Vagina (tissue), 2 donors: Measurements from ENCODE around the gene TMEM89. TPM values are rescaled to one million over a fixed set of nuclear protein-coding genes. Genes with fewer than 3 reads are reported as not detected.
A peak's percentile ranks its signal among the peaks of the same experiment; 100 is the strongest.

Source experiments
- DNase-seq, 2 donors: peaks; one replicate each; pipeline ENCODE4 v3.0.0-alpha.2; 2017; ENCODE audit errors: extremely low spot score in 2 of 2
- H3K27ac ChIP-seq: fragments of 200-600 bp; sonication (generic); one replicate; pipeline ENCODE4 v1.5.1; 2019
- H3K27me3 ChIP-seq: fragments of 200-600 bp; sonication (generic); one replicate; pipeline ENCODE4 v1.5.1; 2019
- H3K36me3 ChIP-seq, 2 donors: fragments of 200-600 bp; sonication (generic); one replicate each; pipeline ENCODE4 v1.5.1; 2017 to 2019
- H3K4me1 ChIP-seq: fragments of 200-600 bp; sonication (generic); one replicate; pipeline ENCODE4 v1.5.1; 2019
- H3K4me3 ChIP-seq, 2 donors: fragments of 200-600 bp; sonication (generic); 1 replicate in 1 of 2; 2 replicates in 1 of 2; pipeline ENCODE4 v1.5.1; 2016 to 2019
- H3K9me3 ChIP-seq: fragments of 200-600 bp; sonication (generic); one replicate; pipeline ENCODE4 v1.5.1; 2019
- POLR2A ChIP-seq, 2 donors: fragments of 450-650 bp; IDR thresholded peaks; one replicate each; pipeline ENCODE4 v1.6.1; 2017; ENCODE audit warnings: antibody characterized with exemption in 2 of 2, mild to moderate bottlenecking in 2 of 2, moderate library complexity in 2 of 2
- POLR2AphosphoS5 ChIP-seq, 2 donors: sonication (generic); formaldehyde crosslinking; IDR thresholded peaks; one replicate each; pipeline ENCODE4 v1.9.0; 2017; ENCODE audit warnings: antibody characterized with exemption in 2 of 2, mild to moderate bottlenecking in 2 of 2, low read depth in 1 of 2; ENCODE audit not compliant: insufficient read depth in 1 of 2
- intact Hi-C: fragments of 100-400 bp; cut with DNase I; formaldehyde crosslinking; loops from one replicate; pipeline ENCODE4 v1.15.1; 2023
- total RNA-seq: library from RNA; depleted of rRNA; stranded (reverse); fragments of >200 nt; gene quantifications from one replicate; pipeline ENCODE4 v1.2.3, GENCODE V29; 2016
- TF ChIP-seq, protein P1 (sequence below), 3 experiments: fragments of 450-650 bp in 2 of 3; fragments of 200-600 bp in 1 of 3; sonication (generic) in 1 of 3; IDR thresholded peaks; one replicate each; pipeline ENCODE4 v1.5.1; 2017 to 2019; ENCODE audit warnings: antibody characterized with exemption in 3 of 3, mild to moderate bottlenecking in 2 of 3, moderate library complexity in 2 of 3

The TMEM89 gene
- total RNA-seq, 1 donor from 2014 or later, result not detected

DNA sequence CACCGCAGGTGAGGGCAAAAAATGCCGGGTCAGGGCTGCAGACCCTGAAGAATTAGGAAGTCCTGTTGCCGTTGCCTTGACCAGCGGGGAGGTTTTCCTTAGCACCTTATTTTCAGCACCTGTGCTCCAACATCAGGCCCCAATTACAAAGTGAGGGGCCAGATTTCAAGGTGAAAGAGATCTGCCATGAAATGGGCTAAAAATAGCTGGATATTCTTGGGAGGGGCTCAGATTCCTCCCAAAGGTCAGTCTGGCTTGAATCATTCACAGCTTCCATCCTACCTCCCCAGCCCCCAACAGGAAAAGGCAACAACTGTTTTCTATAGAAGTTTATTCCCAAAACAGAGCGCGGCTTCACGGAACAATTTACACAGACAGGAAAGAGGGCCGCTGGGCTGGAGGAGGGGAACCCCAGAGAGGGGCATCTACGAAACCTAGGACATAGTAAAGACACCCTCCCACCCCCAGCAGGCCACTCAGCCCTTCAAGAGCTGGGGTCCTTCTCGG is 14.6 kb upstream of the TMEM89 start:
- Histone ChIP-seq H3K27me3 (no peaks in the 10 kb centered on the region), H3K4me1 (peaks cover 30% of the 10 kb centered on the region), H3K27ac (peak overlapping the region; percentile 77), H3K36me3 (peaks cover 0 to 13% of the 10 kb centered on the region in 2 donors), H3K9me3 (no peaks in the 10 kb centered on the region), H3K4me3 (peak overlapping the region; percentile 76 to 96)
- TF ChIP-seq POLR2A (IDR thresholded peaks at IDR 0.05) (no peak), POLR2AphosphoS5 (IDR thresholded peaks at IDR 0.05; ENCODE audit: insufficient read depth in 1 of 2, low read depth in 1 of 2) (no peak)
- TF ChIP-seq, protein P1, sequence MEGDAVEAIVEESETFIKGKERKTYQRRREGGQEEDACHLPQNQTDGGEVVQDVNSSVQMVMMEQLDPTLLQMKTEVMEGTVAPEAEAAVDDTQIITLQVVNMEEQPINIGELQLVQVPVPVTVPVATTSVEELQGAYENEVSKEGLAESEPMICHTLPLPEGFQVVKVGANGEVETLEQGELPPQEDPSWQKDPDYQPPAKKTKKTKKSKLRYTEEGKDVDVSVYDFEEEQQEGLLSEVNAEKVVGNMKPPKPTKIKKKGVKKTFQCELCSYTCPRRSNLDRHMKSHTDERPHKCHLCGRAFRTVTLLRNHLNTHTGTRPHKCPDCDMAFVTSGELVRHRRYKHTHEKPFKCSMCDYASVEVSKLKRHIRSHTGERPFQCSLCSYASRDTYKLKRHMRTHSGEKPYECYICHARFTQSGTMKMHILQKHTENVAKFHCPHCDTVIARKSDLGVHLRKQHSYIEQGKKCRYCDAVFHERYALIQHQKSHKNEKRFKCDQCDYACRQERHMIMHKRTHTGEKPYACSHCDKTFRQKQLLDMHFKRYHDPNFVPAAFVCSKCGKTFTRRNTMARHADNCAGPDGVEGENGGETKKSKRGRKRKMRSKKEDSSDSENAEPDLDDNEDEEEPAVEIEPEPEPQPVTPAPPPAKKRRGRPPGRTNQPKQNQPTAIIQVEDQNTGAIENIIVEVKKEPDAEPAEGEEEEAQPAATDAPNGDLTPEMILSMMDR (IDR thresholded peaks at IDR 0.05), result no peak
- intact Hi-C loops, result no loop called here
- DNase-seq, result no peak

DNA sequence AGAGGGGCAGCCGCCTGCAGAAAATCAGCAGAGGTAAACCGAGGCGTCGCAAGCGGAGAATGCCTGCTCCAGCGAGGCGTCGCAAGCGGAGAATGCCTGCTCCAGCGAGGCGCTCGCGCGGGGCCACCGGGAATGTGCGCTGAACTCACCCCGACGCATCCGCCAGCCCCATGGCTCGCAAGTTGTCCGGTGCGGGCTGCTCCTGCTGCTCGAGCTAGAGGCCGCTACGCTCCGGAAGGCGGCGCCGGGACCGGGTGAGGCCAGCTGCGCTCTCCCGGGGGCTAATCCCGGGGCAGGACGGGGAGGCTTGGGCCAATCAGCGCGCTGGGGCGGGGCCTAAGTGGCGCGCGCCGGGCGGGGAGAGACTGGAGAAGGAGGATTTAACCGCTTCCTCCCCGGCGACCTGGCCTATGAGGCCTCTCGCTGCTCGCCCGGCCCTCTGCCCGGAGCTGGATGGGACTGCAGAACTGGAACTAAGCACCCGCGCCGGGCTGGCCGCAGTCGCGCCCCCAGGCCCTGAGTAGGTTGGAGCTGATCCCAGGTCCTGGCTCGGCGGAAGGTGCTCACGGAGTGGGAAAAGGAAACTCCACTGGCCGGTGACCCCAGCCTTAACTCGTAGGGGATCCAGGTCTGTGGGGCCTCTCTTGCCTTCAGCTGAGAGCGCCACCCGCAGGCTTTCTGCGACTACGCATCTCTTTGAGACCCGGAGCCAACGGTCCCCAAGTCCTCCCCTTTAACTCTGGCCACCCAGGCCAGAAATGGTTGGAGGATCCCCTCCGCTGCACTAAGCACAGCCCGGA is 13.9 kb upstream of the TMEM89 start, which contains the start of gene SLC26A6:
TSS of gene SLC26A6 (minus strand) at position 240 of the 800 bp plus-strand sequence. CDS start at position 172, 68 bp downstream.
- intact Hi-C loops, result no loop called here
- TF ChIP-seq POLR2A (IDR thresholded peaks at IDR 0.05) (peak in 1 of 2 donors; percentile 6), POLR2AphosphoS5 (IDR thresholded peaks at IDR 0.05; ENCODE audit: insufficient read depth in 1 of 2, low read depth in 1 of 2) (peak; percentile 88)
- TF ChIP-seq, protein P1 (IDR thresholded peaks at IDR 0.05), result peak; percentile 14 to 59 (median 43)
- peak in 1 of 2 donors; percentile 94 for DNase-seq
- Histone ChIP-seq H3K27ac (peak within 1 kb of the TSS; percentile 77), H3K36me3 (peaks cover 0 to 19% of the 10 kb centered on the region in 2 donors), H3K27me3 (no peaks in the 10 kb centered on the region), H3K4me1 (peaks cover 30% of the 10 kb centered on the region), H3K4me3 (peak within 1 kb of the TSS; percentile 76 to 96), H3K9me3 (no peaks in the 10 kb centered on the region)

DNA sequence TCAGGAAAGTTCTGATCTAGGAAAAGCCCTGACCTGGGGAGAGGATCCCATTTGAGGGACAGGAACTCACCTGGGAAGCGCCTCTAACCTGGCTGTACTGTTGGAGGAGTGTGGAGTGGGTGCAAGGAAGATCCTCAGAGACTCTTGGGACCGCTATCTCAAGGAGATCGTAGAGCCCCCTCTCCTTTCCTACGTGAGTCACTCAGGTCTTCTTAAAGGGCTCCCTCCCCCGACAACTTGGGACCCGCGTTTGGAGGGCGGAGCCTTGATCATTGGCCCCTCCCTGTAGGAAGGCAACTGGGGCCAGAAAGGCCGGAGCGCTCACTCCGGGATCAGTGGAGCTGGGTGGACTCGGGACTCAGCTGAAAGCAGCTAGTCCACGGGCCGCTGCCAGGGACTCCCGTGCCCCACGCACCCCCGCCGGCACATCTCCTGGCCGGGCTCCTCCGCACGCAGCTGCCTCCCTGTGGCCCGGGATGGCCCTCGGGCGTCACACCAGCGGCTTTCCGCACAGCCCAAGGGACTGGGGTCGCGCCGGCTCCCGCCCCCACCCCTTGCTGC is 13.2 kb upstream of the TMEM89 start:
- H3K36me3 ChIP-seq, result peaks cover 0 to 25% of the 10 kb centered on the region in 2 donors
- H3K4me1 ChIP-seq, result peaks cover 30% of the 10 kb centered on the region
- H3K9me3 ChIP-seq, result no peaks in the 10 kb centered on the region
- DNase-seq, result no peak
- intact Hi-C loops, result no loop called here
- no peaks in the 10 kb centered on the region for H3K27me3 ChIP-seq
- TF ChIP-seq POLR2A (IDR thresholded peaks at IDR 0.05), result no peak
- TF ChIP-seq, protein P1 (IDR thresholded peaks at IDR 0.05), result peak in 1 of 3 experiments; percentile 3
- H3K4me3 ChIP-seq, result peak overlapping the region; percentile 76 to 96
- peak overlapping the region; percentile 77 for H3K27ac ChIP-seq

DNA sequence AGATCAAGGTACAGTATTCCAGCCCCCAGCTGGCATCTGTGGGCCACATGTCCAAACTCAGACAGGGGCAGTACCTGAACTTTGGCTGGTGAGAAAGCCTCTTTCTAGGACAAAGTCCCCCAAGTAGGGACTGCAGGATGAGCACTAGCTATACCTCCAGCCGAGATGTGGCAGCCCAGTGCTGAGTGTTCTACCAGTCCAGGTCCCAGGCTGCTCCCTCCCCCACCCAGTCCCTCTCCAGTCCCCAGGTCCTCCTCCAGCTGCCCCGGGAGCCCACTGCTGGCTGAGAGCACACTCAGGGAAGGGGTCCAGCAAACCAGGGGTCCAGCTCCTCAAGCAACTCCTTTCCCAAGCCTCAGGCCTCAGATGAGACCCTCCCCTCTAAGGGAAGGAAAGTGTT is 12.2 kb upstream of the TMEM89 start:
- TF ChIP-seq POLR2A (IDR thresholded peaks at IDR 0.05), result no peak
- TF ChIP-seq, protein P1 (IDR thresholded peaks at IDR 0.05), result no peak
- no peak for TF ChIP-seq POLR2AphosphoS5 (IDR thresholded peaks at IDR 0.05; ENCODE audit: insufficient read depth in 1 of 2, low read depth in 1 of 2)

More for the DNA sequence above, 12.2 kb upstream of the TMEM89 start:
- Histone ChIP-seq H3K4me3 (peak overlapping the region in 1 of 2 donors; percentile 76), H3K4me1 (peaks cover 30% of the 10 kb centered on the region), H3K27ac (no peak overlapping the region), H3K27me3 (no peaks in the 10 kb centered on the region), H3K9me3 (no peaks in the 10 kb centered on the region), H3K36me3 (peaks cover 0 to 25% of the 10 kb centered on the region in 2 donors)
- intact Hi-C loops, result no loop called here
- no peak for DNase-seq
